Sigmoid colon (tissue), 7 donors: ENCODE results near the gene OBI1. TPM values are rescaled to one million over a fixed set of nuclear protein-coding genes. Genes with fewer than 3 reads are reported as not detected.
"Not testable (repeated sequence)": the region's sequence is repeated elsewhere in the genome, so short reads cannot be mapped to it uniquely, and the experiment has no call there.

Experiments used
- DNase-seq: peaks from one replicate; pipeline ENCODE4 v3.0.0-alpha.2; 2019
- H3K27ac ChIP-seq, 4 donors: fragments of 200-600 bp; sonication (generic); one replicate each; pipeline ENCODE4 v1.5.1; 2016 to 2019; ENCODE audit warnings: mild to moderate bottlenecking in 1 of 4
- H3K27me3 ChIP-seq, 3 donors: fragments of 200-600 bp; sonication (generic); one replicate each; pipeline ENCODE4 v1.5.1; 2019; ENCODE audit warnings: mild to moderate bottlenecking in 1 of 3
- H3K36me3 ChIP-seq, 4 donors: fragments of 200-600 bp; sonication (generic); one replicate each; pipeline ENCODE4 v1.5.1; 2016 to 2019
- H3K4me1 ChIP-seq, 4 donors: fragments of 200-600 bp; sonication (generic); one replicate each; pipeline ENCODE4 v1.5.1; 2017 to 2019
- H3K4me3 ChIP-seq, 4 donors: fragments of 200-600 bp; sonication (generic); one replicate each; pipeline ENCODE4 v1.5.1; 2017 to 2019; ENCODE audit warnings: mild to moderate bottlenecking in 2 of 4, moderate library complexity in 1 of 4
- H3K9me3 ChIP-seq, 4 donors: fragments of 200-600 bp in 3 of 4; sonication (generic) in 3 of 4; one replicate each; pipeline versions ENCODE4 v1.5.1 to v1.6.1; 2013 to 2019
- CTCF ChIP-seq, 4 experiments: fragments of 450-650 bp in 3 of 4; fragments of 200-600 bp in 1 of 4; IDR thresholded peaks; one replicate each; pipeline ENCODE4 v1.5.1; 2016 to 2019; ENCODE audit warnings: antibody characterized with exemption in 4 of 4, mild to moderate bottlenecking in 3 of 4, moderate library complexity in 2 of 4
- EP300 ChIP-seq, 4 donors: sonication (generic); formaldehyde crosslinking; IDR thresholded peaks; one replicate each; pipeline ENCODE4 v1.6.1; 2017; ENCODE audit warnings: antibody characterized with exemption in 4 of 4
- POLR2A ChIP-seq, 2 donors: fragments of 450-650 bp; IDR thresholded peaks; one replicate each; pipeline ENCODE4 v1.6.1; 2016; ENCODE audit warnings: antibody characterized with exemption in 2 of 2, mild to moderate bottlenecking in 2 of 2, moderate library complexity in 2 of 2
- POLR2AphosphoS5 ChIP-seq, 4 donors: sonication (generic); formaldehyde crosslinking; IDR thresholded peaks; one replicate each; pipeline ENCODE4 v1.6.1; 2017; ENCODE audit warnings: antibody characterized with exemption in 4 of 4
- WGBS, 2 donors: extraction: QIAGEN DNeasy Blood & Tissue Kit; methylation state at CpG; one replicate each; pipeline ENCODE4 v1.1.7; 2013; 5-methylcytosine and 5-hydroxymethylcytosine counted together
- intact Hi-C: fragments of 100-400 bp; cut with DNase I; formaldehyde crosslinking; loops from one replicate; pipeline ENCODE4 v1.15.1; 2023
- polyA plus RNA-seq, 3 donors: library from polyadenylated mRNA; stranded (reverse); fragments of 200-250 nt; gene quantifications; one replicate each; pipeline ENCODE4 v1.2.3, GENCODE V29; 2013
- total RNA-seq, 4 donors: library from RNA; depleted of rRNA; stranded (reverse); fragments of >200 nt; gene quantifications; one replicate each; pipeline ENCODE4 v1.1.0, GENCODE V29; 2016
- donor health status: healthy with polysubstance abuse.
- donor health status: Bipolar disorder and iron deficiency.
- donor health status: healthy.

The OBI1 gene
- total and polyA plus RNA-seq, 7 donors = 2.1 to 13.6 (median 9.1) TPM

- Histone ChIP-seq H3K36me3 (no peaks in the 10 kb centered on the region), H3K27me3 (no peaks in the 10 kb centered on the region), H3K27ac (no peak overlapping the region), H3K4me3 (no peak overlapping the region), H3K9me3 (no peaks in the 10 kb centered on the region), H3K4me1 (no peaks in the 10 kb centered on the region)
- intact Hi-C loops = loop anchor here (10.0 kb wide), 1 partner anchor 755 kb away; the partner anchor contains the start of gene RBM26
- TF ChIP-seq POLR2A (IDR thresholded peaks at IDR 0.05) (no peak), POLR2AphosphoS5 (IDR thresholded peaks at IDR 0.05) (no peak), CTCF (IDR thresholded peaks at IDR 0.05) (no peak), EP300 (IDR thresholded peaks at IDR 0.05) (no peak)
- WGBS, 2 donors = 43 to 45% methylated on average over 3 of the region's 3 CpGs
- DNase-seq = no peak
These were observed 8.8 kb downstream of the OBI1 start for GRCh38 chr13:78649997-78650716.

GRCh38 chr13:78647109-78647678 is 11.8 kb downstream of the OBI1 start:
- H3K36me3 ChIP-seq, H3K27me3 ChIP-seq: not testable (repeated sequence)
- 65 to 82% methylated on average over 11 of the region's 11 CpGs for WGBS, 2 donors

GRCh38 chr13:78638216-78638615 is 20.7 kb downstream of the OBI1 start:
- Histone ChIP-seq H3K9me3 (no peaks in the 10 kb centered on the region), H3K27me3 (no peaks in the 10 kb centered on the region), H3K27ac (no peak overlapping the region), H3K4me3 (no peak overlapping the region), H3K36me3 (peaks cover 5 to 80% (median 12%) of the 10 kb centered on the region in 4 donors), H3K4me1 (no peaks in the 10 kb centered on the region)
- intact Hi-C loops = no loop called here
- DNase-seq = no peak
- TF ChIP-seq POLR2A (IDR thresholded peaks at IDR 0.05) (no peak), POLR2AphosphoS5 (IDR thresholded peaks at IDR 0.05) (no peak), EP300 (IDR thresholded peaks at IDR 0.05) (no peak), CTCF (IDR thresholded peaks at IDR 0.05) (no peak)
- 79 to 85% methylated on average over 4 of the region's 4 CpGs for WGBS, 2 donors

More at GRCh38 chr13:78647109-78647678, 11.8 kb downstream of the OBI1 start:
- H3K27ac ChIP-seq, H3K4me3 ChIP-seq, intact Hi-C loops, H3K9me3 ChIP-seq, H3K4me1 ChIP-seq, DNase-seq: not testable (repeated sequence)

- intact Hi-C loops = no loop called here
- H3K4me1 ChIP-seq = no peaks in the 10 kb centered on the region
- H3K27me3 ChIP-seq = no peaks in the 10 kb centered on the region
- no peaks in the 10 kb centered on the region for H3K9me3 ChIP-seq
- H3K27ac ChIP-seq = no peak overlapping the region
- TF ChIP-seq POLR2A (IDR thresholded peaks at IDR 0.05) = no peak
- no peak for TF ChIP-seq EP300 (IDR thresholded peaks at IDR 0.05)
- peaks cover 5 to 81% (median 15%) of the 10 kb centered on the region in 4 donors for H3K36me3 ChIP-seq
- no peak overlapping the region for H3K4me3 ChIP-seq
- DNase-seq = no peak
These were observed 22.5 kb downstream of the OBI1 start for GRCh38 chr13:78636495-78636894.

GRCh38 chr13:78632996-78633395 is 26.0 kb downstream of the OBI1 start:
- Histone ChIP-seq H3K4me1 (no peaks in the 10 kb centered on the region), H3K4me3 (no peak overlapping the region), H3K36me3 (peaks cover under 1 to 74% (median 9%) of the 10 kb centered on the region in 4 donors), H3K27me3 (no peaks in the 10 kb centered on the region), H3K27ac (no peak overlapping the region), H3K9me3 (no peaks in the 10 kb centered on the region)
- WGBS, 2 donors = 90 to 94% methylated on average over 4 of the region's 4 CpGs
- DNase-seq = no peak
- intact Hi-C loops = no loop called here
- TF ChIP-seq POLR2A (IDR thresholded peaks at IDR 0.05) (no peak), CTCF (IDR thresholded peaks at IDR 0.05) (no peak), EP300 (IDR thresholded peaks at IDR 0.05) (no peak), POLR2AphosphoS5 (IDR thresholded peaks at IDR 0.05) (no peak)
